ENCODE results near the gene PIP5K1A.

GRCh38 chr1:151171190-151171589 is 27.2 kb upstream of the PIP5K1A start:
- TF ChIP-seq LEF1 (IDR thresholded peaks at IDR 0.05; ENCODE audit: borderline replicate concordance) (no peak), FOXK2 (IDR thresholded peaks at IDR 0.05) (no peak), BHLHE40 (IDR thresholded peaks at IDR 0.05; ENCODE audit: borderline replicate concordance) (no peak), FOXM1 (IDR thresholded peaks at IDR 0.05; ENCODE audit: borderline replicate concordance) (no peak), HDGF (IDR thresholded peaks at IDR 0.05; ENCODE audit: borderline replicate concordance) (no peak), TARDBP (IDR thresholded peaks at IDR 0.05) (no peak), ELF4 (IDR thresholded peaks at IDR 0.05) (no peak), FOXA1 (IDR thresholded peaks at IDR 0.05) (no peak), NFRKB (IDR thresholded peaks at IDR 0.05) (no peak), ARNT (IDR thresholded peaks at IDR 0.05) (no peak), SP1 (IDR thresholded peaks at IDR 0.05) (no peak)

Data from HEK293T (cell line).